Neutrophil (primary cell): ENCODE measurements around the gene MTFMT.

Experiments used
- H3K27ac ChIP-seq: fragments of 200-600 bp; sonication (generic); 2 replicates; pipeline ENCODE4 v1.5.1; 2016; ENCODE audit warnings: mild to moderate bottlenecking, moderate library complexity
- H3K27me3 ChIP-seq: fragments of 200-600 bp; sonication (generic); 2 replicates; pipeline ENCODE4 v1.6.0; 2016; ENCODE audit warnings: mild to moderate bottlenecking
- H3K36me3 ChIP-seq: fragments of 200-600 bp; sonication (generic); 2 replicates; pipeline ENCODE4 v1.5.1; 2017
- H3K4me1 ChIP-seq, 2 experiments: fragments of 200-600 bp in 1 of 2; sonication (generic) in 1 of 2; 1 replicate in 1 of 2; 2 replicates in 1 of 2; pipeline versions ENCODE4 v1.5.1 to v1.6.1; 2013 to 2016; ENCODE audit warnings: low read depth in 1 of 2, low read length in 1 of 2, mild to moderate bottlenecking in 1 of 2, moderate library complexity in 1 of 2; ENCODE audit not compliant: control insufficient read depth in 1 of 2, insufficient read depth in 1 of 2
- H3K4me3 ChIP-seq, 2 experiments: fragments of 200-600 bp in 1 of 2; sonication (generic) in 1 of 2; 1 replicate in 1 of 2; 2 replicates in 1 of 2; pipeline ENCODE4 v1.5.1; 2013 to 2016; ENCODE audit warnings: low read depth in 1 of 2, low read length in 1 of 2, mild to moderate bottlenecking in 1 of 2, moderate library complexity in 1 of 2
- H3K9me3 ChIP-seq: fragments of 200-600 bp; sonication (generic); 2 replicates; pipeline ENCODE4 v1.5.1; 2016
- TF ChIP-seq, protein P1 (sequence below): fragments of 200-600 bp; sonication (generic); IDR thresholded peaks from 2 replicates; pipeline ENCODE4 v1.5.1; 2016; ENCODE audit warnings: antibody characterized with exemption

The MTFMT gene

DNA sequence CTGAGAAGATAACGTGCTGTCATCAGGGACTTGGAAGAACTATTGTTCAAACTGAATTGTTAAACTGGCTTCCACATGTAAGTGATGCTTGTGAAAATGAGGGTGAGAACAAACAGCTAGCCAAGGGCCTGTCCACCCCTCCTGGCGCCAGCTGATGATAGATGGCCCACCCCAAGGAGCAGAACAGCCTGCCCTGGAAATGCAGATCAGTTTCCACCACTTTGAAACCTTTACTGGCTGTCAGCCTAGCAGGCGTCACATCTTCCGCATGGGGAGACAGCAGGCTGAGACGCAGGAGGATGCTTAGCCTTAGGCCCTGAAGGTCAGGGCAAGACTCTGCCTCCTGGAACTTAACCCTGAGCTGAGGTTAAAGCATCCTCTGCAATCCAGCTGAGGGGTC is 9.4 kb upstream of the MTFMT start:
- H3K27ac ChIP-seq: no peak overlapping the region
- H3K9me3 ChIP-seq: no peaks in the 10 kb centered on the region
- H3K4me1 ChIP-seq: no peaks in the 10 kb centered on the region
- TF ChIP-seq, protein P1, sequence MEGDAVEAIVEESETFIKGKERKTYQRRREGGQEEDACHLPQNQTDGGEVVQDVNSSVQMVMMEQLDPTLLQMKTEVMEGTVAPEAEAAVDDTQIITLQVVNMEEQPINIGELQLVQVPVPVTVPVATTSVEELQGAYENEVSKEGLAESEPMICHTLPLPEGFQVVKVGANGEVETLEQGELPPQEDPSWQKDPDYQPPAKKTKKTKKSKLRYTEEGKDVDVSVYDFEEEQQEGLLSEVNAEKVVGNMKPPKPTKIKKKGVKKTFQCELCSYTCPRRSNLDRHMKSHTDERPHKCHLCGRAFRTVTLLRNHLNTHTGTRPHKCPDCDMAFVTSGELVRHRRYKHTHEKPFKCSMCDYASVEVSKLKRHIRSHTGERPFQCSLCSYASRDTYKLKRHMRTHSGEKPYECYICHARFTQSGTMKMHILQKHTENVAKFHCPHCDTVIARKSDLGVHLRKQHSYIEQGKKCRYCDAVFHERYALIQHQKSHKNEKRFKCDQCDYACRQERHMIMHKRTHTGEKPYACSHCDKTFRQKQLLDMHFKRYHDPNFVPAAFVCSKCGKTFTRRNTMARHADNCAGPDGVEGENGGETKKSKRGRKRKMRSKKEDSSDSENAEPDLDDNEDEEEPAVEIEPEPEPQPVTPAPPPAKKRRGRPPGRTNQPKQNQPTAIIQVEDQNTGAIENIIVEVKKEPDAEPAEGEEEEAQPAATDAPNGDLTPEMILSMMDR: no peak
- H3K4me3 ChIP-seq: no peak overlapping the region
- no peaks in the 10 kb centered on the region for H3K36me3 ChIP-seq
- peaks cover under 1% of the 10 kb centered on the region for H3K27me3 ChIP-seq

DNA sequence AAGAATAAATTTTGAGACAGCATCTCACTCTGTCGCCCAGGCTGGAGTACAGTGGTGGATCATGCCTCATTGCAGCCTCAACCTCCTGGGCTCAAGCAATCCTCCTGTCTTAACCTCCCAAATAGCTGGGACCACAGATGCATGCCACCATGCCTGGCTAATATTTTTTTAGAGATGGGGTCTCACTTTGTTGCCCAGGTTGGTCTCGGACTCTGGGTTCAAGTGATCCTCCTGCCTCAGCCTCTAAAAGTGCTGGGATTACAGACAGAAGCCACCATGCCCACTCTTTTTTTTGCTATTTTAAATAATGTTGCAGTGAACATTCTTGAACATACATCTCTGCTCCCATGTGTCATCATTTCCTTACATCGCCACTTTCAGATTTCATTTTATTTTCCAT is 9.0 kb upstream of the MTFMT start:
- Histone ChIP-seq H3K4me1 (peaks cover 0 to 1% of the 10 kb centered on the region in 2 experiments), H3K27me3 (peaks cover 5% of the 10 kb centered on the region), H3K4me3 (no peak overlapping the region), H3K9me3 (no peaks in the 10 kb centered on the region), H3K27ac (no peak overlapping the region), H3K36me3 (no peaks in the 10 kb centered on the region)
- TF ChIP-seq, protein P1: no peak

DNA sequence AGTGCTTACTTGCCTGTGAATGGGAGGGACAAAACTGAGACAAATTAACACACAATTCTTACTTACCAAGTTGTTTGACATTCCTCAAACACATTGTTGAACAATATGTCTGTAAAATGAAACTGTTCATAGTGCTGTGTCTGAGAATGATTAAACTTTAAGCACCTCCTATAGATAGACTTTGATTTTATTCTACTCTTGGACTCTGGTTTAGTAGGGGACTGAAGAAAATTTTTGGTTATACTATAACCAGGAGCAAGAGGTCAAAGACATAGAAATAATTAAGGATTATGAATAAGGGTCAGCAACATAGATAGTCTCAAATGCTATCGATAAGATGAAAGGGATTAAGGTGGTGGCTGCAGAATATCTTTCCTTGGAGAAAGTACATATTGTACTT is 7.9 kb upstream of the MTFMT start:
- H3K27me3 ChIP-seq: peaks cover 16% of the 10 kb centered on the region
- TF ChIP-seq, protein P1: no peak
- H3K9me3 ChIP-seq: no peaks in the 10 kb centered on the region
- peaks cover 6 to 7% of the 10 kb centered on the region in 2 experiments for H3K4me1 ChIP-seq
- no peaks in the 10 kb centered on the region for H3K36me3 ChIP-seq
- H3K27ac ChIP-seq: no peak overlapping the region
- H3K4me3 ChIP-seq: no peak overlapping the region

DNA sequence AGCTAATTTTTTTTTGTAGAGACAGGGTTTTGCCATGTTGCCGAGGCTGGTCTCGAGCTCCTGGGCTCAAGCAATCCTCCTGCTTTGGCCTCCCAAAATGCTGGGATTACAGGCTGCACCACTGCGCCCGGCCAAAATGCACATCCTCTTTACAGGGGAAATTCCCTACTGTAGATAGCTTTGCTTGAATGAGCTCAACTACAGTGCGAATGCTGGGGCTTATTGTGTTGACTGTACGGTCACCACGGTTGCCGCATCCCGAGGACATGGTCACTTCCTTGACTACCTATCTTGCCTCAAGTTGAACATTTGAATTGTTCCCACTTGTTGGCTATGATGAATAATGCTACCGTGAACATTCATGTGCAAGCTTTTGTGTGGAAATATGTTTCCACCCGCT is 5.3 kb upstream of the MTFMT start:
- peaks cover 6 to 7% of the 10 kb centered on the region in 2 experiments for H3K4me1 ChIP-seq
- H3K9me3 ChIP-seq: no peaks in the 10 kb centered on the region
- H3K27me3 ChIP-seq: peaks cover 32% of the 10 kb centered on the region
- H3K27ac ChIP-seq: no peak overlapping the region
- TF ChIP-seq, protein P1: no peak
- no peaks in the 10 kb centered on the region for H3K36me3 ChIP-seq
- H3K4me3 ChIP-seq: no peak overlapping the region

DNA sequence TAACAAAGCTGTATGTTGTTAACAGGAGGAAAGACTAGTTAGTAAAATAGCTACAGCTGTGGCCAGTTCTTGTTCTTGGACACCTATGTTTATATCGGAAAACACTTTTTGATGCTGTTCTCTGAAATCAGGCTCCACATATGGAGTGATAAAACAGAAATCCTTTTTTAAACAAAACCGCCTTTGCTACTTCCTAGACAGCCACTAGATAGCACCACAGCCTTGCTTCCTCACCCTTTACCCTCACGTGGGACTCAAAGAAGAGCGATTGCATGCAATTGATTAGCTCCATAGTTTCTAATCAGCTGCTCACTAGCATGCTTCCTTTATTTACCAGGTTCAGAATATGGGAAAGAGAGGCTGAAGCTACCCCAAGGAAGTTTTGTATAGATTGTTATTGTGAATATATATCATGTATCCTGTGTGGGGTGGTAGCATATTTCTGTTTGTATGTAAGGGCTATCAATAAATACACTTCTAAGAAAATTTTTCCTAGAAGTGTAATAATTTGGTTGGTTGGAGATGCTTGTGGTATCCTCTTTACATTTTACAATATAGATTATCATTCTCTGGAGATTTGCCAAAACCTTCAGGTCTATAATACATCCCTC is 4.3 kb upstream of the MTFMT start:
- H3K9me3 ChIP-seq: no peaks in the 10 kb centered on the region
- no peak overlapping the region for H3K27ac ChIP-seq
- peaks cover 7 to 9% of the 10 kb centered on the region in 2 experiments for H3K4me1 ChIP-seq
- TF ChIP-seq, protein P1: no peak
- no peak overlapping the region for H3K4me3 ChIP-seq
- no peaks in the 10 kb centered on the region for H3K36me3 ChIP-seq
- H3K27me3 ChIP-seq: peaks cover 32% of the 10 kb centered on the region
